Endothelial cell of umbilical vein (primary cell): Measurements from ENCODE around the gene ACADSB. TPM values are rescaled to one million over a fixed set of nuclear protein-coding genes. Genes with fewer than 3 reads are reported as not detected.

ENCODE experiments used
- BruUV-seq: library from RNA; stranded (reverse); fragments of 400-500 nt; replicated peaks from 2 replicates; lab custom pipeline; 2021; lab: Mats Ljungman, UMichigan
- CTCF ChIA-PET: fragments of 300-600, 350-600 bp; sonication (Branson Sonifier 250); formaldehyde crosslinking; loops from one replicate; lab custom pipeline; 2021; ENCODE audit warnings: antibody characterized with exemption, inconsistent platforms; lab: Charles Lee
- POLR2A ChIA-PET: fragments of 300-600, 350-600 bp; sonication (Branson Sonifier 250); formaldehyde crosslinking; loops from one replicate; lab custom pipeline; 2021; ENCODE audit warnings: antibody characterized with exemption, inconsistent platforms; lab: Charles Lee
- DNase-seq: peaks from one replicate; pipeline ENCODE4 v3.0.0-alpha.2; 2011; ENCODE audit warnings: low read depth, low spot score
- FAIRE-seq: peaks from 2 replicates; lab custom pipeline; 2011; peaks lifted over from hg19 to GRCh38; lab: Jason Lieb, UNC
- H2AFZ ChIP-seq: 2 replicates; pipeline ENCODE4 v1.6.0; 2012; ENCODE audit warnings: low read depth, low read length, control low read depth, inconsistent platforms
- H3K27ac ChIP-seq: 2 replicates; pipeline ENCODE4 v1.5.1; 2011; ENCODE audit warnings: low read depth, mild to moderate bottlenecking, control low read depth, low read length, moderate library complexity; ENCODE audit not compliant: insufficient read depth
- H3K27me3 ChIP-seq, 2 experiments: 2 replicates each; pipeline versions ENCODE4 v1.6.0 to v1.6.1; 2011; ENCODE audit warnings: low read length in 2 of 2, mixed read lengths in 1 of 2; ENCODE audit not compliant: control insufficient read depth in 2 of 2, insufficient read depth in 2 of 2
- H3K36me3 ChIP-seq, 2 experiments: 2 replicates in 1 of 2; 3 replicates in 1 of 2; pipeline ENCODE4 v1.5.1; 2011; ENCODE audit warnings: low read length in 2 of 2, mild to moderate bottlenecking in 1 of 2, moderate library complexity in 1 of 2; ENCODE audit not compliant: control insufficient read depth in 2 of 2, insufficient read depth in 2 of 2; ENCODE audit errors: extremely low read depth in 1 of 2
- H3K4me1 ChIP-seq: 3 replicates; pipeline ENCODE4 v1.5.1; 2011; ENCODE audit warnings: mild to moderate bottlenecking, low read length; ENCODE audit not compliant: control insufficient read depth, insufficient read depth; ENCODE audit errors: extremely low read depth
- H3K4me2 ChIP-seq: 2 replicates; pipeline ENCODE4 v1.6.1; 2011; ENCODE audit warnings: low read length, control low read depth, mixed read lengths; ENCODE audit not compliant: insufficient read depth
- H3K4me3 ChIP-seq, 3 experiments: fragments of 200-600 bp in 1 of 3; sonication (generic), shearing (Covaris generic) in 1 of 3; replicated peaks in 1 of 3; 2 replicates each; pipeline ENCODE4 v1.5.1; 2011 to 2016; ENCODE audit warnings: control low read depth in 3 of 3, low read length in 3 of 3, mild to moderate bottlenecking in 2 of 3, inconsistent platforms in 1 of 3, low read depth in 1 of 3, moderate library complexity in 1 of 3; ENCODE audit not compliant: insufficient read depth in 1 of 3
- H3K79me2 ChIP-seq: 2 replicates; pipeline ENCODE4 v1.6.0; 2012; ENCODE audit warnings: low read length, inconsistent platforms; ENCODE audit not compliant: control insufficient read depth, insufficient read depth
- H3K9ac ChIP-seq: replicated peaks from 2 replicates; pipeline ENCODE3; 2011; ENCODE audit warnings: low read length, control low read depth; ENCODE audit not compliant: insufficient read depth; ENCODE audit errors: extremely low read depth
- H3K9me1 ChIP-seq: replicated peaks from 3 replicates; pipeline ENCODE4 v1.6.0; 2011; ENCODE audit warnings: mild to moderate bottlenecking, low read length; ENCODE audit not compliant: control insufficient read depth, insufficient read depth; ENCODE audit errors: extremely low read depth
- H3K9me3 ChIP-seq: replicated peaks from 2 replicates; pipeline ENCODE4 v1.5.1; 2012; ENCODE audit warnings: low read length, inconsistent platforms; ENCODE audit not compliant: control insufficient read depth, insufficient read depth
- H4K20me1 ChIP-seq: replicated peaks from 2 replicates; pipeline ENCODE3; 2011; ENCODE audit warnings: mild to moderate bottlenecking, low read length; ENCODE audit not compliant: control insufficient read depth, insufficient read depth; ENCODE audit errors: extremely low read depth
- EZH2 ChIP-seq: IDR thresholded peaks from 2 replicates; pipeline ENCODE4 v1.6.1; 2012; ENCODE audit warnings: borderline replicate concordance, low read depth, mild to moderate bottlenecking, moderate library complexity, low read length, inconsistent platforms; ENCODE audit not compliant: severe bottlenecking
- FOS ChIP-seq: IDR thresholded peaks from 2 replicates; pipeline ENCODE4 v1.6.1; 2011; ENCODE audit warnings: mild to moderate bottlenecking, low read length, moderate library complexity, borderline replicate concordance; ENCODE audit not compliant: insufficient read depth
- GATA2 ChIP-seq: IDR thresholded peaks from 2 replicates; pipeline ENCODE4 v1.7.0; 2011; ENCODE audit warnings: low read depth, mild to moderate bottlenecking, moderate library complexity, mixed read lengths, low read length; ENCODE audit not compliant: insufficient read length, insufficient read depth
- JUN ChIP-seq: IDR thresholded peaks from 2 replicates; pipeline ENCODE4 v1.6.1; 2011; ENCODE audit warnings: borderline replicate concordance, low read depth; ENCODE audit not compliant: insufficient read length, insufficient read depth
- MYC ChIP-seq: IDR thresholded peaks from one replicate; pipeline ENCODE4 v1.6.1; 2011; ENCODE audit warnings: mild to moderate bottlenecking, low read depth, low read length
- POLR2A ChIP-seq: IDR thresholded peaks from 2 replicates; pipeline ENCODE4 v1.6.1; 2012; ENCODE audit warnings: low read depth, mild to moderate bottlenecking, control low read depth, low read length
- POLR2AphosphoS5 ChIP-seq: IDR thresholded peaks from 2 replicates; pipeline ENCODE4 v1.6.1; 2012; ENCODE audit warnings: low read depth, mild to moderate bottlenecking, control low read depth, low read length, moderate library complexity; ENCODE audit not compliant: insufficient read depth
- dilution Hi-C: fragments of 300-500 bp; cut with MboI; formaldehyde crosslinking; loops from one replicate; pipeline ENCODE4 v1.15.0; 2019; ENCODE audit warnings: low sequenced_read_pairs; ENCODE audit not compliant: extremely low pct_ligation_motif_present
- intact Hi-C: fragments of 100-400 bp; cut with micrococcal nuclease; formaldehyde crosslinking; loops from one replicate; pipeline ENCODE4 v1.10.0; 2022
- polyA plus RNA-seq, 4 experiments: library from polyadenylated mRNA; depleted of rRNA in 3 of 4; stranded (reverse) in 3 of 4; unstranded in 1 of 4; fragments of >200 nt; gene quantifications; 2 replicates each; pipeline versions ENCODE4 v1.2.1 to v1.2.3, GENCODE V29; 2011 to 2012; ENCODE audit warnings: missing spikeins in 1 of 4
- total RNA-seq: library from RNA; stranded (reverse); gene quantifications from 2 replicates; pipeline ENCODE4 v1.2.3, GENCODE V29; 2021
- TF ChIP-seq, protein P1 (sequence below): IDR thresholded peaks from 2 replicates; pipeline ENCODE4 v1.6.1; 2011; ENCODE audit not compliant: insufficient read depth, insufficient read length
- TF ChIP-seq, protein P2 (sequence below), 2 donors: IDR thresholded peaks; 1 replicate in 1 of 2; 2 replicates in 1 of 2; pipeline ENCODE4 v1.5.1; 2011; ENCODE audit warnings: low read length in 2 of 2, mild to moderate bottlenecking in 2 of 2, moderate library complexity in 2 of 2, control low read depth in 1 of 2, inconsistent platforms in 1 of 2, low read depth in 1 of 2; ENCODE audit not compliant: insufficient read depth in 1 of 2; ENCODE audit errors: extremely low read depth in 1 of 2

The ACADSB gene
- total and polyA plus RNA-seq, 2 donors (not counting 3 experiments of a cell fraction or from before 2014, with no cell fraction given): 3.1 to 15.2 TPM

DNA sequence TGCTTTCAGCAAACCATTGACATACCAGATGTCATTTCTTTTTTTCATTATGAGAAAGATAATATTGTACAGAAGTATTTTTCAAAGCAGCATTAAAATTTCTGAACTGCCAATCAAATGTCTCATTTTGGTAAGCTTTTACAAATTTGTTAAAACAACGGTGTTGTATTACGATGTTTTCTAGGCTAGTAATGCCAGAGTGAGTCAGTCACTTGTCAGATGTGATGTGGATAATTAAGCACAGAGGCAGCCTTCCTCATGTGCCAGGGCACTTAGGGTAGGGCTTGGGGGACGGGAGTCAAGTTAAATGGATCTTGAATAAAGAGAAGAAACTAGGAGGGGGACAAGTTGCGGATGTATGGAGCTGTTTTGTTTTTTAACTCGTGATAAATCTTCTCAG is 18.5 kb upstream of the ACADSB start:
- Histone ChIP-seq H3K27ac (no peak overlapping the region), H3K9ac (no peak overlapping the region), H3K79me2 (no peaks in the 10 kb centered on the region), H3K4me3 (no peak overlapping the region), H3K27me3 (no peaks in the 10 kb centered on the region), H3K9me1 (no peaks in the 10 kb centered on the region), H4K20me1 (no peaks in the 10 kb centered on the region), H3K4me1 (no peaks in the 10 kb centered on the region), H3K4me2 (no peak overlapping the region), H3K9me3 (no peaks in the 10 kb centered on the region), H3K36me3 (peaks cover 4% of the 10 kb centered on the region in 2 experiments), H2AFZ (no peak overlapping the region)
- intact Hi-C loops (no loop called here), dilution Hi-C loops (no loop called here)
- DNase-seq: no peak
- ChIA-PET POLR2A (no interaction called here), CTCF (interaction anchor here (2.2 kb wide), 1 partner anchor 10 kb away, joined by 8 read pairs; the partner anchor contains the start of gene PSTK)
- TF ChIP-seq POLR2A (no peak), FOS (no peak), MYC (no peak), GATA2 (no peak), EZH2 (no peak), JUN (no peak), POLR2AphosphoS5 (no peak)
- TF ChIP-seq, protein P1, sequence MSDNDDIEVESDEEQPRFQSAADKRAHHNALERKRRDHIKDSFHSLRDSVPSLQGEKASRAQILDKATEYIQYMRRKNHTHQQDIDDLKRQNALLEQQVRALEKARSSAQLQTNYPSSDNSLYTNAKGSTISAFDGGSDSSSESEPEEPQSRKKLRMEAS: no peak
- TF ChIP-seq, protein P2, sequence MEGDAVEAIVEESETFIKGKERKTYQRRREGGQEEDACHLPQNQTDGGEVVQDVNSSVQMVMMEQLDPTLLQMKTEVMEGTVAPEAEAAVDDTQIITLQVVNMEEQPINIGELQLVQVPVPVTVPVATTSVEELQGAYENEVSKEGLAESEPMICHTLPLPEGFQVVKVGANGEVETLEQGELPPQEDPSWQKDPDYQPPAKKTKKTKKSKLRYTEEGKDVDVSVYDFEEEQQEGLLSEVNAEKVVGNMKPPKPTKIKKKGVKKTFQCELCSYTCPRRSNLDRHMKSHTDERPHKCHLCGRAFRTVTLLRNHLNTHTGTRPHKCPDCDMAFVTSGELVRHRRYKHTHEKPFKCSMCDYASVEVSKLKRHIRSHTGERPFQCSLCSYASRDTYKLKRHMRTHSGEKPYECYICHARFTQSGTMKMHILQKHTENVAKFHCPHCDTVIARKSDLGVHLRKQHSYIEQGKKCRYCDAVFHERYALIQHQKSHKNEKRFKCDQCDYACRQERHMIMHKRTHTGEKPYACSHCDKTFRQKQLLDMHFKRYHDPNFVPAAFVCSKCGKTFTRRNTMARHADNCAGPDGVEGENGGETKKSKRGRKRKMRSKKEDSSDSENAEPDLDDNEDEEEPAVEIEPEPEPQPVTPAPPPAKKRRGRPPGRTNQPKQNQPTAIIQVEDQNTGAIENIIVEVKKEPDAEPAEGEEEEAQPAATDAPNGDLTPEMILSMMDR (IDR thresholded peaks at IDR 0.05; ENCODE audit: extremely low read depth in 1 of 2, insufficient read depth in 1 of 2, low read depth in 1 of 2, low read length in 2 of 2): no peak
- BruUV-seq: no TSS peak
- FAIRE-seq: no peak
